ENCODE results near the gene ENTPD2.

The ENTPD2 gene

GRCh38 chr9:137077010-137077747 lies 23.3 kb upstream of the ENTPD2 start, which contains the start of gene UAP1L1:
Gene UAP1L1, plus strand, starts transcription at chr9:137077517. Its CDS starts 16 bp downstream, at chr9:137077533.
- Histone ChIP-seq H3K36me3 (peaks cover 0 to 40% (median 14%) of the 10 kb centered on the region in 11 experiments; a peak in 14 of 22 replicates), H4K20me1 (peaks cover 24 to 43% (median 39%) of the 10 kb centered on the region in 11 experiments; a peak in 20 of 22 replicates), H3K4me2 (peak within 1 kb of the TSS; percentile 95 to 100 (median 98)), H3K27ac (peak within 1 kb of the TSS; percentile 62 to 79 (median 71)), H3K27me3 (peaks cover 0 to 3% (median 0%) of the 10 kb centered on the region in 11 experiments; a peak in 1 of 22 replicates), H3K4me1 (peaks cover 76 to 90% (median 83%) of the 10 kb centered on the region in 10 experiments), H3K9me3 (replicated peaks in 1 of 11) (no peaks in the 10 kb centered on the region), H3K4me3 (peak within 1 kb of the TSS; percentile 70 to 96 (median 80)), H3K9ac (peak within 1 kb of the TSS; percentile 72 to 88 (median 83))
- no peak for TF ChIP-seq Cebpa-rat (IDR thresholded peaks at IDR 0.05)

DNA sequence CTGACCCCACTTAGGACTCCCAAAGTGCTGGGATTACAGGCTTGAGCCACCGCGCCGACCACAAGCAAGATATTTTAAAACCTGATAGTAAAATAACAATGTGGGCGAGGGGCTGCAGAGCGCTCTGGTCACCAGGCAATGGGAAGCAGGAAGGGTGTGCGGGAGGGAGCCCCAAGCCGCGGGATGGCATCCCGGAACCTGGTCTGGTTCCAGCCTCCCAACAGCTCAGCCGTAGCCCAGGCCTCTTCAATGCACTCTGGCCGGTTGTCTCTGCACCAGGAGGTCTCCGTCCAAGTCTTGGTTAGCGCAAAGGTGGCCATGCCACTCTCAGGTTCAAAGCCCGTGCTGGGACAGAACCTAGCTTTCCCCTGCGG lies 22.8 kb upstream of the ENTPD2 start:
- Histone ChIP-seq H3K27me3 (peaks cover 0 to 2% (median 0%) of the 10 kb centered on the region in 11 experiments; a peak in 1 of 22 replicates), H3K9me3 (replicated peaks in 1 of 11) (no peaks in the 10 kb centered on the region), H3K4me1 (peaks cover 71 to 90% (median 78%) of the 10 kb centered on the region in 10 experiments), H3K27ac (peak overlapping the region in 3 of 11 experiments; percentile 27 to 44 (median 42); a peak in 4 of 22 replicates), H3K4me3 (peak overlapping the region in 2 of 10 experiments; percentile 35 to 96; a peak in 2 of 20 replicates), H4K20me1 (peaks cover 22 to 38% (median 34%) of the 10 kb centered on the region in 11 experiments; a peak in 18 of 22 replicates), H3K36me3 (peaks cover 0 to 35% (median 11%) of the 10 kb centered on the region in 11 experiments; a peak in 14 of 22 replicates), H3K4me2 (peak overlapping the region; percentile 58 to 99 (median 85)), H3K9ac (peak overlapping the region in 3 of 11 experiments; percentile 23 to 33 (median 31); a peak in 2 of 22 replicates)
- TF ChIP-seq Cebpa-rat (IDR thresholded peaks at IDR 0.05): no peak

DNA sequence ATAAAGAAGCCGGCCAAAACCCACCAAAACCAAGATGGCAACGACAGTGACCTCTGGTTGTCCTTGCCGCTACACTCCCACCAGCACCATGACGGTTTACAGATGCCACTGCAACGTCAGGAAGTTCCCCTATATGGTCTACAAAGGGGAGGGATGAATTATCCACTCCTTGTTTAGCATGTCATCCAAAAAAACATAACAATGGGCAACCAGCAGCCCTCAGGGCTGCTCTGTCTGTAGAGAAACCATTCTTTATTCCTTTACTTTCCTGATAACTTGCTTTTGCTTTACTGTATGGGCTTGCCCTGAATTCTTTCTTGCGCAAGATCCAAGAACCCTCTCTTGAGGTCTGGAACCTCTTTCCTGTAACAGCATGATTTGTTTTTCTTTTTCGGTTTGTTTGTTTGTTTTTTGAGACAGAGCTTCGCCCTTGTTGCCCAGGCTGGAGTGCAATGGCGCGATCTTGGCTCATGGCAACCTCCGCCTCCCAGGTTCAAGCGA lies 21.5 kb upstream of the ENTPD2 start:
- H3K36me3 ChIP-seq: peaks cover 0 to 22% (median 0%) of the 10 kb centered on the region in 11 experiments; a peak in 10 of 22 replicates
- peak overlapping the region in 8 of 11 experiments; percentile 3 to 58 (median 40); a peak in 11 of 22 replicates for H3K9ac ChIP-seq
- peak in 10 of 11 experiments; percentile 31 to 87 (median 74); a peak in 15 of 22 replicates for TF ChIP-seq Cebpa-rat (IDR thresholded peaks at IDR 0.05)
- H3K27ac ChIP-seq: peak overlapping the region in 10 of 11 experiments; percentile 12 to 80 (median 66); a peak in 16 of 22 replicates
- H3K9me3 ChIP-seq (replicated peaks in 1 of 11): no peaks in the 10 kb centered on the region
- no peaks in the 10 kb centered on the region; a peak in 1 of 22 replicates for H3K27me3 ChIP-seq
- H3K4me1 ChIP-seq: peaks cover 72 to 90% (median 79%) of the 10 kb centered on the region in 10 experiments
- peak overlapping the region; percentile 49 to 99 (median 77) for H3K4me2 ChIP-seq
- no peak overlapping the region; a peak in 1 of 20 replicates for H3K4me3 ChIP-seq
- H4K20me1 ChIP-seq: peaks cover 12 to 25% (median 22%) of the 10 kb centered on the region in 11 experiments; a peak in 18 of 22 replicates

DNA sequence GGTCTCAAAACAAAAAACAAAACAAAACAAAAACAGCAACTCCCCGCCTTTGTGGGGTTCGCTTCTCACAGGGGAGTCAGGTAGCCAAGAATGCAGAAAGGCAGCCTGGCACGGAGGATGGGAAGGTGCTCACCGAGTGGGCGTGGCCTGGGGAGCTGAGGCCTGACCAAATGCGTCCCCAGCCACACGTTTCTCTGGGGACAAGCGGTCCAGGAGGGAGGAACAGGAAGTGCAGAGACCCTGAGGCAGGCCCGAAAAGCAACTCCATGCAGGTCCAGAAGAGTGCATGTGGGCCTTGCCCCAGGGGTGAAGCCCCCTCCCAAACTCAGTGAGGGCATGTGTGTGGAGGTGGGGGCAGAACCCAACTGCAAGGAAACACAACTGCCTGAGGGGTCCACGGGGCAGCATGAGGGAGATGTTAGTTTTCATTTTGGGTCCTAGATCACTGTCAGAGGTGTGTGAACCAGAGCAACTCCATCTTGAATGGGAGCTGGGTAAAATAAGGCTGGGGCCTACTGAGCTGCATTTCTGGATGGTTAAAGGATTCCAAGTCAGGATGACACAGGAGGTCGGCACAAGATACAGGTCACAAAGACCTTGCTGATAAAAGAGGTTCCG lies 20.9 kb upstream of the ENTPD2 start:
- Histone ChIP-seq H3K9ac (peak overlapping the region in 8 of 11 experiments; percentile 3 to 58 (median 40); a peak in 12 of 22 replicates), H3K36me3 (peaks cover 0 to 16% (median 0%) of the 10 kb centered on the region in 11 experiments; a peak in 9 of 22 replicates), H4K20me1 (peaks cover 10 to 24% (median 19%) of the 10 kb centered on the region in 11 experiments), H3K9me3 (replicated peaks in 1 of 11) (no peaks in the 10 kb centered on the region), H3K27ac (peak overlapping the region in 10 of 11 experiments; percentile 12 to 80 (median 66); a peak in 17 of 22 replicates), H3K4me3 (no peak overlapping the region), H3K4me2 (peak overlapping the region; percentile 49 to 99 (median 77)), H3K4me1 (peaks cover 67 to 88% (median 77%) of the 10 kb centered on the region in 10 experiments), H3K27me3 (no peaks in the 10 kb centered on the region; a peak in 1 of 22 replicates)
- TF ChIP-seq Cebpa-rat (IDR thresholded peaks at IDR 0.05): no peak

DNA sequence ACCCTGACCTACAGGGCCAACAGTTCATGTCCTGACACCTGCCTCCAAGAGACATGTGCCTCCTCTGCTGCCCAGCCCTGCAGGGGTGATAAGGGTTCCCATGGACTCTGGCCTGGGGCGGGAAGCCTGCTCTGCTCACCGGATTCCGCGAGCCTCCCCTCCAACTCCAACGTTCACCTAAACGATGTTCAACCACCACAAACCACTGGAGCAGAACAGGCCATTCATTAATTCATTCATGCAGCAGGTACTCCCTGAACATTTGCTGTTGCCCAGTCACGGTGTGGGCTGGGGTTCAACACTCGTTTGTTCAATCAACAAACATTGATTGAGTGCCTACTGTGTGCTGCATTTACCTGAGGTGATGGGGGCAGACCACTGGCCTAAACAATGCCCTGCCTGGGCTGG lies 20.1 kb upstream of the ENTPD2 start:
- no peak for TF ChIP-seq Cebpa-rat (IDR thresholded peaks at IDR 0.05)
- Histone ChIP-seq H3K4me3 (no peak overlapping the region), H4K20me1 (peaks cover 9 to 24% (median 20%) of the 10 kb centered on the region in 11 experiments; a peak in 21 of 22 replicates)

GRCh38 chr9:137071282-137071681 lies 17.4 kb upstream of the ENTPD2 start:
- peak overlapping the region; percentile 53 to 86 (median 73); a peak in 17 of 20 replicates for H3K4me3 ChIP-seq
- H4K20me1 ChIP-seq: peaks cover 0 to 39% (median 37%) of the 10 kb centered on the region in 11 experiments; a peak in 18 of 22 replicates
- TF ChIP-seq Cebpa-rat (IDR thresholded peaks at IDR 0.05): no peak
- peak overlapping the region; percentile 87 to 100 (median 97) for H3K4me2 ChIP-seq
- H3K9me3 ChIP-seq (replicated peaks in 1 of 11): no peaks in the 10 kb centered on the region
- H3K27ac ChIP-seq: peak overlapping the region in 10 of 11 experiments; percentile 33 to 82 (median 67); a peak in 15 of 22 replicates
- H3K27me3 ChIP-seq: no peaks in the 10 kb centered on the region
- H3K9ac ChIP-seq: peak overlapping the region; percentile 60 to 84 (median 73); a peak in 20 of 22 replicates
- H3K36me3 ChIP-seq: peaks cover 0 to 7% (median 3%) of the 10 kb centered on the region in 11 experiments; a peak in 10 of 22 replicates
- H3K4me1 ChIP-seq: peaks cover 68 to 94% (median 75%) of the 10 kb centered on the region in 10 experiments

More for the DNA sequence above, 20.1 kb upstream of the ENTPD2 start:
- Histone ChIP-seq H3K4me2 (peak overlapping the region; percentile 53 to 99 (median 82); a peak in 20 of 22 replicates), H3K4me1 (peaks cover 66 to 88% (median 77%) of the 10 kb centered on the region in 10 experiments), H3K36me3 (peaks cover 0 to 9% (median 0%) of the 10 kb centered on the region in 11 experiments; a peak in 8 of 22 replicates), H3K9ac (peak overlapping the region in 2 of 11 experiments; percentile 25 to 55; a peak in 4 of 22 replicates), H3K27me3 (no peaks in the 10 kb centered on the region; a peak in 1 of 22 replicates), H3K9me3 (replicated peaks in 1 of 11) (no peaks in the 10 kb centered on the region), H3K27ac (peak overlapping the region in 4 of 11 experiments; percentile 51 to 80 (median 70); a peak in 8 of 22 replicates)

GRCh38 chr9:137070906-137071275 lies 17.0 kb upstream of the ENTPD2 start:
- H3K4me1 ChIP-seq: peaks cover 65 to 90% (median 73%) of the 10 kb centered on the region in 10 experiments
- H4K20me1 ChIP-seq: peaks cover 0 to 43% (median 41%) of the 10 kb centered on the region in 11 experiments; a peak in 18 of 22 replicates
- peak overlapping the region; percentile 60 to 84 (median 73) for H3K9ac ChIP-seq
- H3K36me3 ChIP-seq: peaks cover 0 to 10% (median 7%) of the 10 kb centered on the region in 11 experiments; a peak in 13 of 22 replicates
- peak overlapping the region in 10 of 11 experiments; percentile 33 to 82 (median 67); a peak in 17 of 22 replicates for H3K27ac ChIP-seq
- H3K4me2 ChIP-seq: peak overlapping the region; percentile 87 to 100 (median 97)
- TF ChIP-seq Cebpa-rat (IDR thresholded peaks at IDR 0.05): no peak
- peak overlapping the region; percentile 53 to 86 (median 73) for H3K4me3 ChIP-seq
- no peaks in the 10 kb centered on the region for H3K27me3 ChIP-seq
- no peaks in the 10 kb centered on the region for H3K9me3 ChIP-seq (replicated peaks in 1 of 11)

Data from BLaER1 treated with 17β-estradiol and CSF1 and Interleukin-3, amounts not matched to agents 10 nM and 100 nM (cell line).